ENCODE measurements around the gene POC1B. TPM values are rescaled to one million over a fixed set of nuclear protein-coding genes. Genes with fewer than 3 reads are reported as not detected.

The POC1B gene
- total RNA-seq, 1 experiment from 2014 or later, result 60.3 TPM

DNA sequence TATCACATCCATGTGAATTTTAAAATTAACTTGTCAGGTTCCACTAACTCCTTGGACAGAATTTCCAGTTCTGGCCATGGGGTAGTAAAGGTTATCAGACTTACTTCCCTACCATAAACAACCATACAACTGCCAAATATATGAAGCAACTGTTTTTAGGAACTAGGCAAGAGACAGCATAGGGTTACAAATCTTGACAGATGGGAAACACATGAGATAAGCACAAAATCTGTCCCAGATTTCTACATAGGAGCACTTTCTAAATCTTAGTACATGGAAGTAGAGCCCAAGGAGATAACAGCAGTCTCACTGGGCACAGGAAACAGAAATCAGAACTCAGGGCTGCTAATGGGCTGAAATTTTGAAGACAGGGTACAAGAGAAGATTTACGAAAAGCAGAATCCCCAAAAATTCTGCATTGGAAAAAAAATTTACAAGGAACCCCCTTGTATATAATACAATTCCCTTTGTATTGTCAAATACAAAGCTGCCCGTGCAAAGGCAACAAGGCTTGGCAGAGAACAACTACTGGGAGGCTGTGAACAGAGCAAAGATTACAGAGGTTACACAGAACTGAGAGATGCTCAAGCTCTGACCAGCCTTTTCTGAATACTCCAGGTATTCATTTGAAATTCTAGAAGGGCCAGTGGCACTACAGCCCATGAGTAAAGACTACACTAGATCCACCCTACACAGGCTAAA is 44.5 kb downstream of the POC1B start:
- Histone ChIP-seq H3K36me3 (ENCODE audit: insufficient read depth, low read length) (no peaks in the 10 kb centered on the region), H3K4me3 (ENCODE audit: low read length) (no peak overlapping the region), H3K27me3 (ENCODE audit: low read length) (no peaks in the 10 kb centered on the region), H3K9me3 (ENCODE audit: low read length) (no peaks in the 10 kb centered on the region), H3K4me2 (ENCODE audit: low read depth, low read length, poor library complexity, severe bottlenecking) (no peak overlapping the region), H3K9me2 (replicated peaks; ENCODE audit: insufficient read depth, low read length) (no peaks in the 10 kb centered on the region), H3K9ac (ENCODE audit: low read length) (no peak overlapping the region), H3K27ac (ENCODE audit: low read length) (no peak overlapping the region), H4K20me1 (ENCODE audit: insufficient read depth, low read depth, low read length) (no peaks in the 10 kb centered on the region), H3K4me1 (ENCODE audit: low read length) (peaks cover 14% of the 10 kb centered on the region), H3K79me2 (ENCODE audit: low read length) (peaks cover 7% of the 10 kb centered on the region), H2AFZ (ENCODE audit: low read length) (no peak overlapping the region)
- no peak for DNase-seq

DNA sequence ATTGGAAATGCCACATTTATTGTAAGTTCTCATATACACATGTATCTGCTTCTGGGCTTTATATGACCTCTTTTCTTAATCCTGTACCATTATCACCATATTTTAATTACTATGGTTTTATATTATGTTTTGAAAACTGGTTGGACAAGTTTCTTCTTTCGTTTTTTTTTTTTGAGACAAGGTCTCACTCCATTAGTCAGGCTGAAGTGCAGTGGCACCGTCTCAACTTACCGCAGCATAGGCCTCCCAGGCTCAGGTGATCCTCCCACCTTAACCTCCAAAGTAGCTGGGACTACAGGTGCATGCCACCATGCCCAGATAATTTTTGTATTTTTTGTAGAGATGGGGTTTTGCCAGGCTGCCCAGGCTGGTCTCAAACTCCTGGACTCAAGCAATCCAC is 45.9 kb downstream of the POC1B start:
- Histone ChIP-seq H3K4me1 (ENCODE audit: low read length) (peaks cover 12% of the 10 kb centered on the region), H3K79me2 (ENCODE audit: low read length) (peaks cover 7% of the 10 kb centered on the region), H3K9me3 (ENCODE audit: low read length) (no peaks in the 10 kb centered on the region), H3K36me3 (ENCODE audit: insufficient read depth, low read length) (no peaks in the 10 kb centered on the region), H3K9ac (ENCODE audit: low read length) (no peak overlapping the region), H3K27me3 (ENCODE audit: low read length) (no peaks in the 10 kb centered on the region), H3K27ac (ENCODE audit: low read length) (no peak overlapping the region), H3K9me2 (replicated peaks; ENCODE audit: insufficient read depth, low read length) (no peaks in the 10 kb centered on the region), H3K4me3 (ENCODE audit: low read length) (no peak overlapping the region), H2AFZ (ENCODE audit: low read length) (no peak overlapping the region), H4K20me1 (ENCODE audit: insufficient read depth, low read depth, low read length) (no peaks in the 10 kb centered on the region), H3K4me2 (ENCODE audit: low read depth, low read length, poor library complexity, severe bottlenecking) (no peak overlapping the region)
- DNase-seq, result no peak

DNA sequence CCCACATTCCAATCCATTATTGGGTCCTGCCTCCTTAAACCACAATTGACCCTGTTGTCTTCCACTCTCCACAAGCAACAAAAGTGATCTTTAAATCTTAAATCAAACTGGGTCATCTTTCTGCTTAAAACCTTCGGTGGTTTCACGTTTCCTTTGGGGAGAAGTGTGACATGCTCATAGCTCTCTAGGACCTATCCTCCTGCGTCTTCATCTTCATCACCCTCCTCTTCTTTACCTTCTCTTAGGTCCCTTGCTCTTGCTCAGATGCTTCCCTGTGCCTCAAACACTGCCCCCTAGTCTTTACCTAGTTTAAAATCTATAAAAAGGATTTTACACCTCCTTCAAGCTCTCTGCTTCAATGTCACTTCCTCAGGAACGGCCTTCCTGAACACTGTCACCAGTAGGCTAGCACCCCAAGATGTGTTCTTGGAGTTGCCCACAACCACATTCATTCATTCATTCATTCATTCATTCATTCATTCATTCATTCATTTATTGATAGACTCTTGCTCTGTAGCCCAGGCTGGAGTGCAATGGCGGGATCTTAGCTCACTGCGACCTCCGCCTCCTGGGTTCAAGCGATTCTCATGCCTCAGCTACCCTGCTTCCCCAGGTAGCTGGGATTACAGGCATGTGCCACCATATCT is 48.1 kb downstream of the POC1B start:
- DNase-seq, result no peak
- Histone ChIP-seq H3K9ac (ENCODE audit: low read length) (no peak overlapping the region), H3K79me2 (ENCODE audit: low read length) (peaks cover 4% of the 10 kb centered on the region; the same call in 1 of the 2 replicates), H3K4me3 (ENCODE audit: low read length) (no peak overlapping the region), H3K4me2 (ENCODE audit: low read depth, low read length, poor library complexity, severe bottlenecking) (no peak overlapping the region), H2AFZ (ENCODE audit: low read length) (no peak overlapping the region), H3K9me3 (ENCODE audit: low read length) (no peaks in the 10 kb centered on the region), H4K20me1 (ENCODE audit: insufficient read depth, low read depth, low read length) (no peaks in the 10 kb centered on the region), H3K9me2 (replicated peaks; ENCODE audit: insufficient read depth, low read length) (no peaks in the 10 kb centered on the region), H3K27me3 (ENCODE audit: low read length) (no peaks in the 10 kb centered on the region), H3K27ac (ENCODE audit: low read length) (no peak overlapping the region), H3K4me1 (ENCODE audit: low read length) (no peaks in the 10 kb centered on the region), H3K36me3 (ENCODE audit: insufficient read depth, low read length) (no peaks in the 10 kb centered on the region)

DNA sequence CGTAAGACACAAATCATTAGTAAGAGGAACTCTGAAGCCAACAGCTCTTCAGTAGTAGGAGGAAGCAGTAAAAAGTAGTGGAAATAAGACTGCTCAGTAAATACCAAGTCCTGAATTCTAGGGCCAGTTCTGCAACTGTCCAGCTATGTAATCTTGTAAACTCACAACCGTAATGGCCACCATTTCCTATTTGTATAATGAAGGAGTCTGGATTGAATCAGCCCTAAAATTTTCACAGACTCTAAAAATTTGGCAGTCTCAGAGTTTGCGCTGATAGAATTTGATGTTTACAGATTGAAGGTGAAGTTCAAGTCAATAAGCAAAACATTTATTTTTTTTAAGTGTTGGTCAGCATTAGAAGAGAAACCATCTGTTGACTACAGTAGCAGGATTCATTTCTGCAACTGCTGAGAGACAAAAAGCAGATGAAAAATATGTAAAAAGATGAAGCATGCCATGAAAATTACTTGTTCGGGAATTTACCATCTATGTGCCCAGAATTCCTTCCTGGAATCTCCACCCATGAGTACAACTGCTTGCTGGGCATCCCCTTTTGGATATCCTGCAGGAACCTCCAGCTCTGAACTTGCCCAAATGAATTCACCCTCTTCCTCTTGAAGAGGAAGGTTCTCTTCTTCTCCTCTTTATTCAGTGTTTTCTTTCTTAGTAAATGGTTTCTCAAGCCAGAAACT is 48.8 kb downstream of the POC1B start:
- DNase-seq, result no peak

DNA sequence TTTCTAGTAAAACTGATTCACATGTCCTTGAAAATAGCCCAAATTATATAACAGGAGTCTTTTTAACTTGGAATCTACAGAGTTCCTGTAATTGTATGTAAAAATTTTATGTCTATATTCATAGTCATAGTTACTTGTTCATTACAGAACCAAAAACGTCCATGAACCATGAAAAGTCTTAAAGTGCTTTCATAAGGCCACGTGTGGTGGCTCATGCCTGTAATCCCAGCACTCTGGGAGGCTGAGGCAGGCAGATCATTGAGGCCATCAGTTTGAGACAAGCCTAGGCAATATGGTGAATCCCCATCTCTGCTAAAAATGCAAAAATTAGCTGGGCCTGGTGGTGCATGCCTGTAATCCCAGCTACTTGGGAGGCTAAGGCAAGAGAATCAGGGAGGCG is 49.6 kb downstream of the POC1B start:
- no peak for DNase-seq
- Histone ChIP-seq H3K36me3 (ENCODE audit: insufficient read depth, low read length) (no peaks in the 10 kb centered on the region), H3K27ac (ENCODE audit: low read length) (no peak overlapping the region), H3K9me2 (replicated peaks; ENCODE audit: insufficient read depth, low read length) (no peaks in the 10 kb centered on the region), H2AFZ (ENCODE audit: low read length) (no peak overlapping the region), H3K27me3 (ENCODE audit: low read length) (no peaks in the 10 kb centered on the region), H3K4me2 (ENCODE audit: low read depth, low read length, poor library complexity, severe bottlenecking) (no peak overlapping the region), H4K20me1 (ENCODE audit: insufficient read depth, low read depth, low read length) (no peaks in the 10 kb centered on the region), H3K4me1 (ENCODE audit: low read length) (no peaks in the 10 kb centered on the region), H3K79me2 (ENCODE audit: low read length) (peaks cover 4% of the 10 kb centered on the region; the same call in 1 of the 2 replicates), H3K4me3 (ENCODE audit: low read length) (no peak overlapping the region), H3K9me3 (ENCODE audit: low read length) (no peaks in the 10 kb centered on the region), H3K9ac (ENCODE audit: low read length) (no peak overlapping the region)

More for the DNA sequence above, 48.8 kb downstream of the POC1B start:
- no peaks in the 10 kb centered on the region for H3K9me3 ChIP-seq (ENCODE audit: low read length)
- H3K79me2 ChIP-seq (ENCODE audit: low read length), result peaks cover 4% of the 10 kb centered on the region; the same call in 1 of the 2 replicates
- H3K4me1 ChIP-seq (ENCODE audit: low read length), result no peaks in the 10 kb centered on the region
- no peak overlapping the region for H3K4me3 ChIP-seq (ENCODE audit: low read length)
- no peak overlapping the region for H3K4me2 ChIP-seq (ENCODE audit: low read depth, low read length, poor library complexity, severe bottlenecking)
- H3K9me2 ChIP-seq (replicated peaks; ENCODE audit: insufficient read depth, low read length), result no peaks in the 10 kb centered on the region
- no peaks in the 10 kb centered on the region for H4K20me1 ChIP-seq (ENCODE audit: insufficient read depth, low read depth, low read length)
- H3K36me3 ChIP-seq (ENCODE audit: insufficient read depth, low read length), result no peaks in the 10 kb centered on the region
- H2AFZ ChIP-seq (ENCODE audit: low read length), result no peak overlapping the region
- no peaks in the 10 kb centered on the region for H3K27me3 ChIP-seq (ENCODE audit: low read length)
- no peak overlapping the region for H3K9ac ChIP-seq (ENCODE audit: low read length)
- no peak overlapping the region for H3K27ac ChIP-seq (ENCODE audit: low read length)

DNA sequence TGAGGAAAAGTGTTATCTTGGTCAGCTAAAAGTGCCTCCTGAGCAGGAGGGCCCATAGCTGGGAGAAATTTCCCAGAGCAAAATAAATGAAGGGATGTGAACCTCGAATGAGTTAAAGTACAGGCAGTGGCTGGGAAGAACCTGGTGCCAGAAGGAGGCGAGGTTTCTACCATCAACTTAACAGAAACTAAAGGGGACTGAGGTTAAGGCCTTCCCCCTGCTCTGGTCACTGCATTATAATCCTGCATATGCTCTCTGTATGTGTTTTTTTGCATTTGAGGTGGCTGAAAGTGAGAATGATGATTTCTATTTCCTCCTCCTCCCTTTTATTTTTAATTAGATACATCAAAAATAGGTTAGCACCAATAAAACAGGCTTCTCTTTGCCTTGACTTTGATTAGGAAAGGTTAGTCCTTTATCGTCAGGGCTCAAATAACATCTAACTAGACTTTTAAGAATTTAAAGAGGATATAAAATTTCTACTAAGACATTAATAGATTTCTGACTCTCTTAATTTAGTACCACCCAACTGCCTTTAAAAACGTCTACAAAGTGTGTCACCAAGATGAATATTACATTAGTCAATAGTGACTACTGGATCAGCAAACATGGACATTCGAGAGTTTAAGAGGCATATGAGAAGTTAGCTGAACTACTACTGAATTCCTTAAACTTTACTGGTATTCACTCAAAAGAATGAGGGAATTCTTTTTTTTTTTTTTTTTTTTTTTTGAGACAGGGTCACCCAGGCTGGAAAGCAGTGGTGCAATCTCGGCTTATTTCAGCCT is 50.5 kb downstream of the POC1B start:
- no peak for DNase-seq
- Histone ChIP-seq H3K4me2 (ENCODE audit: low read depth, low read length, poor library complexity, severe bottlenecking) (no peak overlapping the region), H3K9ac (ENCODE audit: low read length) (no peak overlapping the region), H2AFZ (ENCODE audit: low read length) (no peak overlapping the region), H3K4me1 (ENCODE audit: low read length) (peaks cover 3% of the 10 kb centered on the region; the same call in 1 of the 2 replicates), H3K79me2 (ENCODE audit: low read length) (no peaks in the 10 kb centered on the region), H3K9me2 (replicated peaks; ENCODE audit: insufficient read depth, low read length) (no peaks in the 10 kb centered on the region), H3K36me3 (ENCODE audit: insufficient read depth, low read length) (no peaks in the 10 kb centered on the region), H3K27me3 (ENCODE audit: low read length) (no peaks in the 10 kb centered on the region), H3K9me3 (ENCODE audit: low read length) (no peaks in the 10 kb centered on the region), H3K27ac (ENCODE audit: low read length) (no peak overlapping the region), H3K4me3 (ENCODE audit: low read length) (no peak overlapping the region), H4K20me1 (ENCODE audit: insufficient read depth, low read depth, low read length) (no peaks in the 10 kb centered on the region)

DNA sequence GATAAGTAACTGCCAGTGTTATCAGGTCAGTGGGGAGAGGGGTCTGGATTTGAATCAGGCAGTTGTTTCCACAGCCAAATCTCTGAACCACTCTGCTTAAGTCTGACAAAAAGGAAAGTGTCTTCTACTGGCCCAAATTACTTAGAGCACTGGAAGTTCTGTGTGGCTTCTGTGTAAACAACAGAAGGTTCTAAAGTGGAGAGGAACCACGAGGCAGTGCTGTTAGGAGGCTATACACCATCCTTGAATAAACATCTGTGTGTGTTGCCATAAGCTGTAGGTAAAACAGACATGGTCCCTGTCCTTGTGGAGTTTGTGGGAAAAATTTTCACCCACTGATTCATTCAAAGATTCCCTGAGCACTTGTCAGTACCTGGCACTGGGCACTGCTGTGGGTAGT is 51.2 kb downstream of the POC1B start:
- Histone ChIP-seq H3K27me3 (ENCODE audit: low read length) (no peaks in the 10 kb centered on the region), H3K4me3 (ENCODE audit: low read length) (no peak overlapping the region), H3K4me1 (ENCODE audit: low read length) (peaks cover 3% of the 10 kb centered on the region; the same call in 1 of the 2 replicates), H4K20me1 (ENCODE audit: insufficient read depth, low read depth, low read length) (no peaks in the 10 kb centered on the region), H3K27ac (ENCODE audit: low read length) (no peak overlapping the region), H3K36me3 (ENCODE audit: insufficient read depth, low read length) (no peaks in the 10 kb centered on the region), H3K9me2 (replicated peaks; ENCODE audit: insufficient read depth, low read length) (no peaks in the 10 kb centered on the region), H2AFZ (ENCODE audit: low read length) (no peak overlapping the region), H3K4me2 (ENCODE audit: low read depth, low read length, poor library complexity, severe bottlenecking) (no peak overlapping the region), H3K9ac (ENCODE audit: low read length) (no peak overlapping the region), H3K9me3 (ENCODE audit: low read length) (no peaks in the 10 kb centered on the region), H3K79me2 (ENCODE audit: low read length) (no peaks in the 10 kb centered on the region)
- DNase-seq, result no peak

DNA sequence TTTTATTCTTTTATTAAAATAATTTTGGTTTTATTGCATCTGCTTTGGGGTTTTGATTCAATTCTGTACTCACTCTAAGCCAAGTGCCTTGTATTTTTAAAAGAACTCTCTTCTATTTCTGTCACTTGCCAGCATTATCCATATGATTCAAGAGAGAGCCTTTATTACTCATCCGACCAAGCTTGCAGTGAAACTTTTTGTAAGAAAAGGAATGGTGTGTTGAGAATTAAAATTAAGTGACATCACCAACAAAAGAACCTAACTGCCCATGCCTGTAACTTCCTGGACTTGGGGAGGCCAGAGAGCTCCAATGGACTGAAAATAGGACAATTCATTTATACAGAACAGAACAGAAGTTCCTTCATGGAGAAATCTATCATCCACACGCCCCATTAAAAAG is 53.3 kb downstream of the POC1B start:
- DNase-seq, result no peak
- Histone ChIP-seq H4K20me1 (ENCODE audit: insufficient read depth, low read depth, low read length) (no peaks in the 10 kb centered on the region), H3K4me1 (ENCODE audit: low read length) (peaks cover 10% of the 10 kb centered on the region), H3K9me2 (replicated peaks; ENCODE audit: insufficient read depth, low read length) (no peaks in the 10 kb centered on the region), H3K4me3 (ENCODE audit: low read length) (no peak overlapping the region), H3K9ac (ENCODE audit: low read length) (no peak overlapping the region), H3K9me3 (ENCODE audit: low read length) (no peaks in the 10 kb centered on the region), H3K27ac (ENCODE audit: low read length) (no peak overlapping the region), H3K4me2 (ENCODE audit: low read depth, low read length, poor library complexity, severe bottlenecking) (no peak overlapping the region), H3K79me2 (ENCODE audit: low read length) (no peaks in the 10 kb centered on the region), H3K27me3 (ENCODE audit: low read length) (no peaks in the 10 kb centered on the region), H2AFZ (ENCODE audit: low read length) (no peak overlapping the region), H3K36me3 (ENCODE audit: insufficient read depth, low read length) (no peaks in the 10 kb centered on the region)
